G401.6 (cell line): Measurements from ENCODE around the gene CARHSP1.
"Not testable (repeated sequence)": the region's sequence is repeated elsewhere in the genome, so short reads cannot be mapped to it uniquely, and the experiment has no call there.

Experiments used
- FAIRE-seq: peaks from 2 replicates; lab custom pipeline; 2012; peaks lifted over from hg19 to GRCh38; lab: Jason Lieb, UNC

The CARHSP1 gene

DNA sequence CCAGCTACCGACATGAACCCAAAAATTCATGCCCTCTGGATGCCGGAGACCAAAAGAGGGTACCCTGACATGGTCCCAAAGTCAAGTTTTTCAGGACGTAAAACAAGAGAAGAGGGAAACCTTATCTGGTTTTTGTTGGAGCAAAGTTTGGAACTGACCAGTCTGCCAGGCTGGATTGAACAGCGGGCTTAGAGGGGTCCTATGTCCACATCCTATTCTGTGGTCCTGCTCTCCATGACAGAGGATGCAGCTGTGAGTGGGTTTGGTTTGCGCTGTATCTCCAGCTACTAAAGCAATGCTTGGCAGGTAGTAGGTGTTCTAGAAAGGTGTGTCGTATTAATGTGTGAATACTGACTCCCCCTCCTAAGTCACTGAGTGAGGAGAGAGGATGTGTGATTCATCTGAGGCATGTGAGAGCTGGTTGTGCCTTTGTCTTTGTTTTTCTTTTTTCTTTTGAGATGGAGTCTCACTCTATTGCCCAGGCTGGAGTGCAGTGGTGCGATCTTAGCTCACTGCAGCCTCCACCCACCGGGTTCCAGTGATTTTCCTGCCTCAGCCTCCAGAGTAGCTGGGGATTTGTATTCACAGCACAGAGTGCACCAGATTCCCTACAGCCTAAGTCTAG, 40.2 kb downstream of the CARHSP1 start:
- no peak for FAIRE-seq

DNA sequence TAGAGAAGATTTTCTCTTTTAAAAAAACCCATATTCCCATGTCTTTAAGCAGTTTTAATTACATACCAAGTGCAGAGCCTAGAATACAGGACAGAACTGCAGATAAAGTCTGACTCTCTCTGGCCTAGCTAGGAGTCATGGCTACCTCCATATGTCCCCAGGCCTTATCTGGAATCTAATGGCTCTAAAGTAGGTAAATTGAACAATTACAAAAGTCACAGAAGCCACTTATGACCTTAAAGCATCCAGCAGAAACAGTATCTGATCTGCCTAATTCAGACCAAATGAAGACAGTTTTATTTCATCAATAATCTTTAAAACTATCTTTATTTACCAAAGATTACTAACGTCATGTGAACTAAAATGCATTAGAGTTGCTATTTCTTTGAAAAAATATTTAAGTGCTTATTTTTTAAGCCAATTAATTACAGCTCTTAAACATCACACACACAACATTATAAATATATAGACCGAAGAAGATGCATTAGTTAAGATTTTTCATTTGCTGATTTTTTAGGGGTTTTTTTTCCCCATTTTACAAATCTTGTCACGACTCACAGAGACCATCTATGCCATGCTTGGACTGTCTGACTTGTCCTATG, 42.4 kb downstream of the CARHSP1 start:
- no peak for FAIRE-seq

GRCh38 chr16:8822403-8822802, 46.4 kb downstream of the CARHSP1 start:
- FAIRE-seq, result no peak

DNA sequence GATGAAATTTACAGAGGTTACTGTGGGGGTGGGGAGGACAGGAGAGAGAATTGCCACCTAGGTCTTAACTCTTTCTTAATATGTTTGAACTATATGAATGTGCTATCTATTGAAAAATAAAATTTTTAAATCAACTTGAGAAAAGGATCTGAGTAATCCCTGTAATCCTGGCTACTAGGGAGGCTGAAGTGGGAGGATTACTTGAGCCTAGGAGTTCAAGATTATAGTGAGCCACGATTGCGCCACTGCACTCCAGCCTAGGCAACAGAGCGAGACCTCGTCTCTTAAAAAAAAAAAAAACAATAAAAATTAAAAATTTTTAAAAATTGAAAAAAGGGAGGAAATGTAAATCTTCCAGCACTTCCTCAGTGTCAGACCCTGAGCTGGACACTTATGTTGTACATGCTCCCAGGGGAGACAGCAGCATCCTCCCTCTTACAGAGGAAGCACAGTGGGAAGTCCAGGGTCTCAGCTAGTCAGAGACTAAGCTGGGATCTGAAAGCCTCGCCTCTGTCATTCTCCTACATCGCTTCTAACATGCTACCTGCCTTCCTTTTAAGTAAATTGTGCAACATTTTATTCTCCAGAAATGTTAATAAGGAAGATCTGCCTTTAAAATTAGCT, 49.3 kb downstream of the CARHSP1 start:
- no peak for FAIRE-seq

- FAIRE-seq, result no peak
Observed at GRCh38 chr16:8818504-8819270, 50.1 kb downstream of the CARHSP1 start.

DNA sequence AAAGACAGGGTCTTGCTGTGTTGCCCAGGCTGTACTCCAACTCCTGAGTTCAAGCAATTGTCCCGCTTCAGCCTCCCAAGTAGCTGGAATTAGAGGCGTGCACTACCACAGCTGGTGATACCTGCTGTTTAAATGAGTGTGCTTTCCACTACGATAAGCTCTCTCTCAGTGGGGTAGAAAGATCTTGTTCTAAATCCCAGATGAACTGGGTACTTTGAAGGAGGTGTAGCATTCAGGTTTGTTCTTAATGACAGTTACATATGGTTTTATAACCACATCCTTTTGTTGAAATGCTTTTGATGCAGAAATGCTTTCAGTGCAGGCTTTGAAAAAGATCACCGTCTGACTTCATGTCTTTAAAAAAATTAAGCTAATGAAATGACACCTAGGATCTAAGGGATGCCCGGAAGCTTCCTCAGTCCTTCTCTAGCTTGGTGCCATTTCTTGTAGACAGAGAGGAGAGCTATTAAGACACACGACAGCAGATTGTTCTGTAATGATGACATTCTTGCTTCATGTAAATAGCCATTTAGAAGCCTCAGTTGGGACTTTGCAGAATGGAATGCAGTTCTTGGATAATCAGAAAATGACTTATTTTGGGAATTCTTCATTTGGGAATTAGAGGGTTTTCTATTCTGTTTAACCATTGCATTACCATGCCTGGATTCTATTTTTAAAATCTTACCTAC, 51.7 kb downstream of the CARHSP1 start:
- FAIRE-seq, result no peak

DNA sequence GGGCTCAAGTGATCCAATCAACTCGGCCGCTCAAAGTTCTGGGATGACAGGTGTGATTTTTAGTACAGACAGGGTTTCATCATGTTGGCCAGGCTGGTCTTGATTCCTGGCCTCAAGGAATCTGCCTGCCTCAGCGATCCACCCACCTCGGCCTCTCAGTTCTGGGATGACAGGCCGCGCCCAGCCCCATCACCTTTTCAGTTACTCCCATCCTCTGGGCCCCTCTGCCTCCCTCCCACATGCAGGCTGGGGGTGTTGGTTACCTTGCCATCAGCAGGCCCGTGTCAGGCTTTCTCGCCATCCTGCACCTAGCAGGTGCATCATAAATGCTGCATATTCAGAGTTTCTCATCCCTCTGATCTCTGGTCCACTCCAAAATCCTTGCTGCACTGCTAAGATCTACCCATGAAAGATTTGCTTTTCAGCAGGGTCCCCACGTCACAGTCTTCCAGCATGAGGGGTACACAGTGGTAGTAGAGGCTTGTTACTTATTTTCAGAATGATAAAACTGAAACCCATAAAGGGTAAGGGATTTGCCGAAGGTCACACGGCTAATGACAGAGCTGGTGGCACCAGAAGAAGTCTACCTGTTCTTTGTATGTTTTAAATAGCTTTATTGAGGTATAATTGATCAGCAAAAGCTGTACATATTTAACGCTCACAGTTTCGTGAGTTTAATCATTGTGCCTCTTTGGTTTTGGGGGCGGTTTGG, 54.6 kb downstream of the CARHSP1 start:
- no peak for FAIRE-seq

DNA sequence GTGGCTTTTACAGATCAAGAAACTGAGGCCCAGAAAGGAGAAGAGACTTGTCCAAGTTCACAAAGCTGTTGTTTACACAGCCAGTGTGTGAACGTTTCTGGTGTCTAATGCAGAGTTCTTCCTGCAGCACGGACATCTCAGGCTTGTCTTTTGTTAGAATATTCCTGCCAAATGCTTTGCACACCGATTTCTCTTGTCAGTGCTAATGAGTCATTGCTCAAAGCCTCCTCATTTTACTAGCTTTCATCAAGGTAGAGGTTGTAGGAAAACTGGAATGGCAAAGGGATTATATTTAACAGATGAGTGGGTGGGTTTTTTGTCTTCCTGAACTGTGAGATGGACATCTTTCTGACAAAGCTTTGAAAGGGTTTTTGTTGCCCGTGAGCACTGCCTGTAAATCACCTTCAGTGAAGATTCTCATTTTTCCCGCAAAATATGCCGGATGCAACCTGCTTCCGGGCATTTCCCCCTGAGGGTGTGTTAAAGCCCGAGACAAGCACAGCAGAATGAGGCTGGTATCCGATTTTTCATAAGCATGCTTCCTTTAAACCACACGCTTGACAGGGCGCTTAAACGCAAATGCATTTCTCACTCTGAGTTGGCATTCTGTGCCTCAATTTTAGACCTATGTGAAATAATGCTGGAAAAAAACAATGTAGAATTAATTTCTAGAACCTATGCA, 56.5 kb downstream of the CARHSP1 start:
- FAIRE-seq, result no peak

- no peak for FAIRE-seq
Observed at GRCh38 chr16:8808613-8809353, 60.0 kb downstream of the CARHSP1 start.

DNA sequence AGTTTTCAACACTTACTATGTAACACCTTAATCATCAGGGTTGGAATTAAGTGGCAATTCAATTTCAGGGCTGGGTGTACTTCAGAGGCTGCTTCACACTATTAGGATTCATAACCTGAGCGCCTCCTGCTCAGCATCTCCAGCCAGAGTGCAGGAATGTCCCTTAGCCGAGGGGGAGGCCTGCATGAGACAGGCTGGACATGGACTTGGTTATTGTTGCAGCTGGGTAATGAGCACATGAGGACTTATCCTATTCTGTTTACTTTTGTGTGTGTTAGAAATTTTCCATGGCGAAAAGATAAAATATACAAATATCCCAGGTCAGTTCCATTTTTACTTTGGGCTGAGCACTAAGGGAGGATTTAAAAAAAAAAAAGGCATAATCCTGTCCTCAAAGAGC, 60.8 kb downstream of the CARHSP1 start:
- FAIRE-seq, result no peak

DNA sequence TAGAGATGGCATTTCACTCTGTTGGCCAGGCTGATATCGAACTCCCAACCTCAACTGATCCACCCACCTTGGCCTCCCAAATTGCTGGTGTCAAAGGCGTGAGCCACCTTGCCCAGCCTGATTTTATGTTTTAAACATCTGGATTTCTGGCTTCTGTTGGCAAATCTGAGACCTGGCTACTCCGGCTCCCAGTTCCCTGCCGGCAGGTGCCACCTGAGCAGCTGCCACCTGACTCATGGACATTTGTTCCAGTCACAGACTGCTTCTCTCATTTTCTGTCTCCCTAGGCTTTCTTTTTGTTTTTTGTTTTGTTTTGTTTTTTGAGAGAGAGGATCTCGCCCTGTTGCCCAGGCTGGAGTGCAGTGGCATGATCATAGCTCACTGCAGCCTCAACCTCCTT, 61.6 kb downstream of the CARHSP1 start:
- FAIRE-seq, result no peak

DNA sequence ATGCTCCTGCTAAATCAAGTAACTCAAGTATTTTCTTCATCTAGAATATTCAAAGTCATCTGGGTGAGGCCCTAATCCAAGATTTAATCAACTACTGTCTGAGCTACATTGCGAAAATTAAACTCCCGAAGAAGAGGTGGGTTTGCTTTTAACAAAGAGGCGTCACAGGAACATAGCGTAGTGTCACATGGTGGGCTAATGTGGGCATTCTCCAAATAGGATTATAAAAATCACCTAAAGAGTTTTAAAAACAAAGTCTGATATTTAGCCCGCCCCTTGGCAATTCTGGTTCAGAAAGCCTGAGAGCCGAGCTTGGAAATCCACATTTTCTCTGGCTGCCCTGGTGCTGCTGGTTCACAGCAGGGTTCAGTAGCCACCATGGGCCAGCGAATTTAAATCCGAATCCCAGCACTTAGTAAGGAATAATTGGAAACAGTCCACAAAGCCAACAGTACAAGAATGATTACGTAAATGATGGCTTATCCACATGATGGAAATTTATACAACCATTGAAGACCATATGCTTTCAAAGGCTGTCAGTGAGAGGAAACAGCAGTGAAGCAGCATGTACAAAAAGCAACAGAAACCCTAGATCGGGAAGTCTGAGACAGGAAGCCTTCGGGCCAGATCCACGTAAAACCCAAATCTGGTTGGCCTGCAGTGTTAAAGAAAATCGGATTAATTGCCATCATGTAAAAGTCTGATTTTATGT, 62.4 kb downstream of the CARHSP1 start:
- no peak for FAIRE-seq

GRCh38 chr16:8804313-8804712, 64.5 kb downstream of the CARHSP1 start:
- no peak for FAIRE-seq

- FAIRE-seq, result not testable (repeated sequence)
Observed at GRCh38 chr16:8803733-8804132, 65.1 kb downstream of the CARHSP1 start.
